Trophoblast cell (in vitro differentiated cells and primary cell): ENCODE measurements around the gene CCDC200.
"Not testable (repeated sequence)": the region's sequence is repeated elsewhere in the genome, so short reads cannot be mapped to it uniquely, and the experiment has no call there.

Experiments used
- DNase-seq, 2 donors: peaks; one replicate each; pipeline ENCODE4 v3.0.0-alpha.2; 2016
- H2AFZ ChIP-seq: 2 replicates; pipeline ENCODE4 v1.6.1; 2013; ENCODE audit warnings: low read length, moderate library complexity, mild to moderate bottlenecking; ENCODE audit not compliant: insufficient read depth, poor library complexity
- H2AK5ac ChIP-seq: 2 replicates; pipeline ENCODE4 v1.6.1; 2013; ENCODE audit warnings: mild to moderate bottlenecking, low read length
- H2BK120ac ChIP-seq: 2 replicates; pipeline ENCODE4 v1.6.1; 2013; ENCODE audit warnings: low read length, mild to moderate bottlenecking, moderate library complexity; ENCODE audit not compliant: insufficient read depth, poor library complexity
- H2BK12ac ChIP-seq: 2 replicates; pipeline ENCODE4 v1.6.1; 2013; ENCODE audit warnings: mild to moderate bottlenecking, low read length, moderate library complexity
- H2BK5ac ChIP-seq: 2 replicates; pipeline ENCODE4 v1.6.1; 2013; ENCODE audit warnings: low read length, low read depth, moderate library complexity, mild to moderate bottlenecking; ENCODE audit not compliant: poor library complexity
- H3K14ac ChIP-seq: 2 replicates; pipeline ENCODE4 v1.6.1; 2013; ENCODE audit warnings: mild to moderate bottlenecking, low read length
- H3K18ac ChIP-seq: 2 replicates; pipeline ENCODE4 v1.6.1; 2013; ENCODE audit warnings: mild to moderate bottlenecking, low read length
- H3K23ac ChIP-seq: 2 replicates; pipeline ENCODE4 v1.6.1; 2013; ENCODE audit warnings: low read length
- H3K27ac ChIP-seq: 2 replicates; pipeline ENCODE4 v1.5.1; 2013; ENCODE audit warnings: low read depth, mild to moderate bottlenecking, inconsistent platforms, low read length, moderate library complexity
- H3K27me3 ChIP-seq: 2 replicates; pipeline ENCODE4 v1.6.1; 2013; ENCODE audit warnings: inconsistent platforms, mild to moderate bottlenecking, low read length, moderate library complexity; ENCODE audit not compliant: insufficient read depth
- H3K36me3 ChIP-seq, 2 experiments: 1 replicate in 1 of 2; 2 replicates in 1 of 2; pipeline ENCODE4 v1.6.1; 2013; ENCODE audit warnings: low read length in 2 of 2, mild to moderate bottlenecking in 2 of 2, moderate library complexity in 1 of 2; ENCODE audit not compliant: insufficient read depth in 2 of 2, control insufficient read depth in 1 of 2
- H3K4ac ChIP-seq: 2 replicates; pipeline ENCODE4 v1.6.1; 2013; ENCODE audit warnings: low read depth, mild to moderate bottlenecking, low read length, moderate library complexity
- H3K4me1 ChIP-seq, 2 experiments: 1 replicate in 1 of 2; 2 replicates in 1 of 2; pipeline ENCODE4 v1.6.1; 2013; ENCODE audit warnings: low read length in 2 of 2, mild to moderate bottlenecking in 2 of 2, moderate library complexity in 1 of 2; ENCODE audit not compliant: insufficient read depth in 2 of 2, control insufficient read depth in 1 of 2
- H3K4me2 ChIP-seq: 2 replicates; pipeline ENCODE4 v1.6.1; 2013; ENCODE audit warnings: inconsistent platforms, mild to moderate bottlenecking, low read length, moderate library complexity
- H3K4me3 ChIP-seq: 2 replicates; pipeline ENCODE4 v1.5.1; 2013; ENCODE audit warnings: mild to moderate bottlenecking, low read depth, low read length, inconsistent platforms
- H3K79me1 ChIP-seq: one replicate; pipeline ENCODE4 v1.6.1; 2013; ENCODE audit warnings: low read length
- H3K79me2 ChIP-seq: 2 replicates; pipeline ENCODE4 v1.6.1; 2013; ENCODE audit warnings: low read length, mild to moderate bottlenecking; ENCODE audit not compliant: control insufficient read depth, insufficient read depth, poor library complexity
- H3K9ac ChIP-seq: 2 replicates; pipeline ENCODE4 v1.6.1; 2013; ENCODE audit warnings: mild to moderate bottlenecking, low read length
- H3K9me3 ChIP-seq: 2 replicates; pipeline ENCODE4 v1.6.1; 2013; ENCODE audit warnings: low read depth, mild to moderate bottlenecking, control low read depth, inconsistent platforms, low read length; ENCODE audit not compliant: insufficient read depth
- H4K12ac ChIP-seq: 2 replicates; pipeline ENCODE4 v1.6.1; 2013; ENCODE audit warnings: low read depth, mild to moderate bottlenecking, low read length, moderate library complexity
- H4K8ac ChIP-seq: 2 replicates; pipeline ENCODE4 v1.6.1; 2013; ENCODE audit warnings: low read depth, mild to moderate bottlenecking, low read length, moderate library complexity
- H4K91ac ChIP-seq: one replicate; pipeline ENCODE4 v1.6.1; 2013; ENCODE audit warnings: low read depth, mild to moderate bottlenecking, low read length, moderate library complexity
- WGBS: extraction: QIAGEN DNeasy Blood & Tissue Kit; methylation state at CpG from one replicate; pipeline ENCODE4 v1.1.7; 2013; ENCODE audit warnings: missing lambda C conversion rate; ENCODE audit not compliant: insufficient read length, insufficient coverage; ENCODE audit errors: extremely low coverage; 5-methylcytosine and 5-hydroxymethylcytosine counted together

The CCDC200 gene

DNA sequence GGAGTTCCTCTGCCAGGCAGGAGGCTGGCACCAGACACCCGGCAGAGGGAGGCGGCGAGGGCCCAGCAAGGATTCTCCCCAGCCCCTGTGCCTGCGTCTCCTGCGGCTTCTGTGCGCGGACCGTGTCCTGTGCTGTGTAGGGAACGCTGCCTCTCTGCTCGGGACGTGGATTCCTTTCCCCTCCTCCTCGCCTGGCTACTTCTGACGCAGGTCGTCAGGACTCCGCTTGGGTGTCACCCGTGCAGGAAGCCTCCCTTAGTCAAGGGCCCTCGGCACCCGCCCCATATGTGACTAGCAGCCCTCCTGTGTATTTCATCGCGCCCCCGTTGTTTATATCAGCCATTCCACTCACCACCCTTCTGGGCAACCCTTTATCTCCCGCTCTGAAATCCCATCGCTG, 18.0 kb upstream of the CCDC200 start:
- not testable (repeated sequence) for H4K12ac ChIP-seq, H2BK5ac ChIP-seq, H4K91ac ChIP-seq, H3K79me1 ChIP-seq, H3K14ac ChIP-seq, H4K8ac ChIP-seq, H3K4me3 ChIP-seq, H3K9me3 ChIP-seq, H3K27ac ChIP-seq, H3K79me2 ChIP-seq, H3K4me1 ChIP-seq, H2AFZ ChIP-seq, H3K23ac ChIP-seq, H3K27me3 ChIP-seq, H3K18ac ChIP-seq, H2BK120ac ChIP-seq, DNase-seq, H3K36me3 ChIP-seq, H3K4me2 ChIP-seq, H2BK12ac ChIP-seq, H3K9ac ChIP-seq, H2AK5ac ChIP-seq, H3K4ac ChIP-seq
- no CpG with 5 or more reads among the region's 23 CpGs for WGBS

DNA sequence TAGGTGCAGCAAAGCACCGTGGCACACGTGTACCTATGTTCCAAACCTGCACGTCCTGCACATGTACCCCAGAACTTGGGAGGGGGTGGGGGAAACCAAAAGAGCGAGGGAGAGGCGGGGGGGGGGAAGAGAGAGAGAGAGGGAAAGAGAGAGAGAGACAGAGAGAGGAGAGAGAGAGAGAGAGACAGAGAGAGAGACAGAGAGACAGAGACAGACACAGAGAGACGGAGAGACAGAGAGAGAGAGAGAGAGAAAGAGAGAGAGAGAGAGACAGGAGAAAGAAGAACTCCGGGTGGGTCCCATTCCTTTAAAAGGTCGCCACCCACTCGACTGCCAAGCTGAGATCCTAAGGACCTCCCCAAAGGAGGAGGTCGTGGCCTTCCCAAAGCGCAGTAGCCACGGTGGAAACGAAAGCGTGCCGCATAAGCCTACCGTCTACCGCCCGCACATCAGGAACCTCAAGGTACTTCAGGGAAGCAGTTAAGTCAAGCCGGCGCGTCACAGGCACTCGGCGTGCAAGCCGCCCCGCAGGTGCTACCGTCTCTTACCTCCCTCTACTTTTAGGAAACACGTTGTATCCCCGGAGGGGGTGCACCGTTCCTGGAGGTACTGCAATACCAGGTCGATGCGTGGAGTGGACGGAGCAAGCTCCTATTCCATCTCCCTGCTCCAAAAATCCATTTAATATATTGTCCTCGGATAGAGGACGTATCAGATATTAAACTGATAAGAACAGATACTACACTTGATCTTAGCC, 12.4 kb upstream of the CCDC200 start:
- H2BK12ac ChIP-seq, H2AFZ ChIP-seq, H3K27ac ChIP-seq, H3K4me1 ChIP-seq, H3K9ac ChIP-seq, H3K18ac ChIP-seq, H4K91ac ChIP-seq, H3K27me3 ChIP-seq, H3K36me3 ChIP-seq, H2BK5ac ChIP-seq, H2BK120ac ChIP-seq, H3K9me3 ChIP-seq, H3K23ac ChIP-seq, H3K14ac ChIP-seq, H3K4me3 ChIP-seq, H2AK5ac ChIP-seq, H3K79me1 ChIP-seq, H4K8ac ChIP-seq, H3K79me2 ChIP-seq, DNase-seq, H3K4me2 ChIP-seq, H3K4ac ChIP-seq, H4K12ac ChIP-seq: not testable (repeated sequence)
- no CpG with 5 or more reads among the region's 34 CpGs for WGBS

DNA sequence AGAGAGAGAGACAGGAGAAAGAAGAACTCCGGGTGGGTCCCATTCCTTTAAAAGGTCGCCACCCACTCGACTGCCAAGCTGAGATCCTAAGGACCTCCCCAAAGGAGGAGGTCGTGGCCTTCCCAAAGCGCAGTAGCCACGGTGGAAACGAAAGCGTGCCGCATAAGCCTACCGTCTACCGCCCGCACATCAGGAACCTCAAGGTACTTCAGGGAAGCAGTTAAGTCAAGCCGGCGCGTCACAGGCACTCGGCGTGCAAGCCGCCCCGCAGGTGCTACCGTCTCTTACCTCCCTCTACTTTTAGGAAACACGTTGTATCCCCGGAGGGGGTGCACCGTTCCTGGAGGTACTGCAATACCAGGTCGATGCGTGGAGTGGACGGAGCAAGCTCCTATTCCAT, 11.2 kb upstream of the CCDC200 start:
- no CpG with 5 or more reads among the region's 26 CpGs for WGBS
- H2BK12ac ChIP-seq, H3K27me3 ChIP-seq, H2BK5ac ChIP-seq, H3K9me3 ChIP-seq, DNase-seq, H4K91ac ChIP-seq, H3K79me1 ChIP-seq, H3K4me3 ChIP-seq, H3K4me1 ChIP-seq, H3K4ac ChIP-seq, H3K18ac ChIP-seq, H3K23ac ChIP-seq, H3K14ac ChIP-seq, H3K9ac ChIP-seq, H2AK5ac ChIP-seq, H3K27ac ChIP-seq, H2AFZ ChIP-seq, H4K12ac ChIP-seq, H4K8ac ChIP-seq, H3K4me2 ChIP-seq, H3K36me3 ChIP-seq, H3K79me2 ChIP-seq, H2BK120ac ChIP-seq: not testable (repeated sequence)

DNA sequence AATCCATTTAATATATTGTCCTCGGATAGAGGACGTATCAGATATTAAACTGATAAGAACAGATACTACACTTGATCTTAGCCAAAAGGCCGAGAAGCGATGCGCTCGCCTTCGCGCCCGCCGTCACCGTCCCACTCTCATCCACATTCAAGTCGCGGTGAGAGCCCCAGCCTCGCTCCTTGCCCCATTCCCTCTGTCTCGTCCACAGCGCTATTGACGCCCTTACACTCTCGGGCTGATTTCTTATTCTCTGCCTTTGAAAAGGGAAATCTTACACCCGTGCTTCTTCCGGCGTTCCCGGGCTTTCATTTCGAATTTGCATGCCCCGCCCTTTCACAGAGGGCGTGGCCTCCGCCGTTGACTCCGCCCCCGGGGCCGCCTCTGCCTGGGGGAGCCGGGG, 5.5 kb upstream of the CCDC200 start, which contains the start of gene RNU2-1:
TSS of gene RNU2-1 (minus strand) at position 101 of the 400 bp plus-strand sequence.
- H3K27ac ChIP-seq, H3K23ac ChIP-seq, DNase-seq, H3K36me3 ChIP-seq, H2BK120ac ChIP-seq, H3K4me2 ChIP-seq, H3K4ac ChIP-seq, H3K27me3 ChIP-seq, H2AK5ac ChIP-seq, H4K12ac ChIP-seq, H3K9ac ChIP-seq, H3K18ac ChIP-seq, H2BK12ac ChIP-seq, H3K79me1 ChIP-seq, H3K14ac ChIP-seq, H3K4me1 ChIP-seq, H3K79me2 ChIP-seq, H3K4me3 ChIP-seq, H2AFZ ChIP-seq, H4K91ac ChIP-seq, H3K9me3 ChIP-seq, H4K8ac ChIP-seq, H2BK5ac ChIP-seq: not testable (repeated sequence)
- no CpG with 5 or more reads among the region's 31 CpGs for WGBS
